HEK293 (cell line): ENCODE data around the gene STAC.

ENCODE experiments used
- CTCF ChIA-PET: fragments of 350-600 bp; formaldehyde crosslinking; extraction: SDS; loops from one replicate; lab custom pipeline; 2021; ENCODE audit warnings: antibody characterized with exemption; lab: Yijun Ruan, JAX
- POLR2A ChIA-PET: fragments of 300-600 bp; formaldehyde crosslinking; extraction: SDS; loops from one replicate; lab custom pipeline; 2020; ENCODE audit warnings: antibody characterized with exemption, inconsistent platforms; lab: Yijun Ruan, JAX
- H3K27ac ChIP-seq: fragments of 200-500 bp; sonication (Bioruptor generic); 2 replicates; pipeline ENCODE4 v1.5.1; 2014; ENCODE audit warnings: low read depth, low read length, control low read depth, inconsistent platforms; ENCODE audit errors: extremely low read depth
- H3K36me3 ChIP-seq, 2 experiments: fragments of 200-500 bp in 1 of 2; sonication (Bioruptor generic) in 1 of 2; 1 replicate in 1 of 2; 2 replicates in 1 of 2; pipeline ENCODE4 v1.5.1; 2014 to 2017; ENCODE audit warnings: inconsistent platforms in 2 of 2, low read length in 2 of 2; ENCODE audit not compliant: control insufficient read depth in 2 of 2, insufficient read depth in 1 of 2
- H3K4me1 ChIP-seq: fragments of 200-500 bp; sonication (Bioruptor generic); 2 replicates; pipeline ENCODE4 v1.5.1; 2014; ENCODE audit warnings: mild to moderate bottlenecking, low read length, inconsistent platforms; ENCODE audit not compliant: control insufficient read depth, insufficient read depth
- H3K4me3 ChIP-seq: 2 replicates; pipeline ENCODE4 v1.5.1; 2011; ENCODE audit warnings: low read depth, mild to moderate bottlenecking, control low read depth, low read length, moderate library complexity
- H3K9me3 ChIP-seq: fragments of 200-500 bp; sonication (Bioruptor generic); 2 replicates; pipeline ENCODE4 v1.5.1; 2014; ENCODE audit warnings: low read depth, low read length, inconsistent platforms; ENCODE audit not compliant: control insufficient read depth, insufficient read depth
- FEZF1 ChIP-seq: fragments of 450-650 bp; formaldehyde crosslinking; IDR thresholded peaks from 2 replicates; pipeline ENCODE4 v1.5.1; 2016; ENCODE audit warnings: missing biosample characterization, missing genetic modification characterization
- GLIS1 ChIP-seq: fragments of 450-650 bp; formaldehyde crosslinking; IDR thresholded peaks from 2 replicates; pipeline ENCODE4 v1.5.1; 2016; ENCODE audit warnings: missing biosample characterization, missing genetic modification characterization
- IKZF3 ChIP-seq: fragments of 450-650 bp; IDR thresholded peaks from 2 replicates; pipeline ENCODE4 v1.5.0; 2018; ENCODE audit warnings: missing biosample characterization, mild to moderate bottlenecking, missing genetic modification characterization, moderate library complexity
- OSR2 ChIP-seq: fragments of 450-650 bp; formaldehyde crosslinking; IDR thresholded peaks from 2 replicates; pipeline ENCODE4 v1.5.1; 2016; ENCODE audit warnings: missing biosample characterization, missing genetic modification characterization
- SCRT2 ChIP-seq: fragments of 450-650 bp; formaldehyde crosslinking; IDR thresholded peaks from 2 replicates; pipeline ENCODE4 v1.5.1; 2016; ENCODE audit warnings: missing biosample characterization, missing genetic modification characterization
- SP7 ChIP-seq: fragments of 450-650 bp; formaldehyde crosslinking; IDR thresholded peaks from 2 replicates; pipeline ENCODE4 v1.5.1; 2016; ENCODE audit warnings: missing biosample characterization, missing genetic modification characterization
- ZBTB1 ChIP-seq: fragments of 450-650 bp; formaldehyde crosslinking; IDR thresholded peaks from 2 replicates; pipeline ENCODE4 v1.5.1; 2016; ENCODE audit warnings: missing biosample characterization, missing genetic modification characterization
- ZBTB17 ChIP-seq: fragments of 450-650 bp; formaldehyde crosslinking; IDR thresholded peaks from 2 replicates; pipeline ENCODE4 v1.5.1; 2016; ENCODE audit warnings: missing biosample characterization, missing genetic modification characterization
- ZIC2 ChIP-seq: fragments of 450-650 bp; formaldehyde crosslinking; IDR thresholded peaks from 2 replicates; pipeline ENCODE4 v1.5.1; 2016; ENCODE audit warnings: missing biosample characterization, missing genetic modification characterization
- ZNF2 ChIP-seq: fragments of 450-650 bp; formaldehyde crosslinking; IDR thresholded peaks from 2 replicates; pipeline ENCODE4 v1.5.1; 2016; ENCODE audit warnings: missing biosample characterization, missing genetic modification characterization
- ZNF335 ChIP-seq: fragments of 450-650 bp; formaldehyde crosslinking; conservative IDR thresholded peaks from 2 replicates; pipeline ENCODE4 v1.5.1; 2016; ENCODE audit warnings: missing biosample characterization, missing genetic modification characterization
- ZNF366 ChIP-seq: fragments of 450-650 bp; formaldehyde crosslinking; conservative IDR thresholded peaks from 2 replicates; pipeline ENCODE4 v1.5.1; 2016; ENCODE audit warnings: missing biosample characterization, missing genetic modification characterization
- ZNF423 ChIP-seq: fragments of 450-650 bp; formaldehyde crosslinking; IDR thresholded peaks from 2 replicates; pipeline ENCODE4 v1.5.1; 2016; ENCODE audit warnings: missing biosample characterization, missing genetic modification characterization
- ZNF549 ChIP-seq: fragments of 450-650 bp; IDR thresholded peaks from 2 replicates; pipeline ENCODE4 v1.5.1; 2018; ENCODE audit warnings: missing biosample characterization, missing genetic modification characterization, mild to moderate bottlenecking, inconsistent platforms, moderate library complexity
- ZNF600 ChIP-seq: fragments of 450-650 bp; formaldehyde crosslinking; IDR thresholded peaks from 2 replicates; pipeline ENCODE4 v1.5.1; 2016; ENCODE audit warnings: missing biosample characterization, missing genetic modification characterization
- ZNF660 ChIP-seq: fragments of 450-650 bp; IDR thresholded peaks from 2 replicates; pipeline ENCODE4 v1.5.1; 2018; ENCODE audit warnings: missing biosample characterization, mild to moderate bottlenecking, missing genetic modification characterization
- ZNF664 ChIP-seq: fragments of 450-650 bp; formaldehyde crosslinking; IDR thresholded peaks from 2 replicates; pipeline ENCODE4 v1.5.1; 2016; ENCODE audit warnings: missing biosample characterization, missing genetic modification characterization
- ZNF843 ChIP-seq: fragments of 450-650 bp; formaldehyde crosslinking; IDR thresholded peaks from 2 replicates; pipeline ENCODE4 v1.5.1; 2016; ENCODE audit warnings: missing biosample characterization, missing genetic modification characterization
- TF ChIP-seq, protein P1 (sequence below): fragments of 450-650 bp; formaldehyde crosslinking; IDR thresholded peaks from 2 replicates; pipeline ENCODE4 v1.5.1; 2017; ENCODE audit warnings: missing biosample characterization, missing genetic modification characterization
- TF ChIP-seq, protein P2 (sequence below): fragments of 450-650 bp; formaldehyde crosslinking; IDR thresholded peaks from 2 replicates; pipeline ENCODE4 v1.5.1; 2017; ENCODE audit warnings: missing biosample characterization, missing genetic modification characterization

STAC gene

DNA sequence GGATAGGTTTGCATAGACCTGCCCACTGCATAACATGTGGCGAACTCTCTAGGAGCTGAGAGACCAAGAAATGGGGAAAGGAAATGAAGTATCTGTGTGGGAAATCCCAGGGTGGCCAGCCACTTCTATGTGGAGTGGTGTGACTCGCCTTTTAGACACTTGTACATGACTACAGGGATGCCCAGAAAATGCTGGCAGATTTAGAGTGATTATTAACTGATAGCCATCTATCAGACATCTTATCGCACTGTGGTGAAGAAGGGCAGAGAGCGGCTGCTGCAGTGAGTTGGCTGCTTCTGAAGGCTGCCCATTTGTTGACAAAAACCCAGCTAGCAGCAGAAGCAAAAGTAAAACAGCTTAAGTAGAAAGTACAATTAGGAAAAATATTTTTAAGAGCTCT lies 18.1 kb upstream of the STAC start:
- H3K27ac ChIP-seq: no peak overlapping the region; the same call in 1 of the 2 replicates
- 0 out of 2 replicates have a peak, but pooled peaks have one; percentile 24 for TF ChIP-seq ZNF549 (tag by site-specific recombination)
- TF ChIP-seq ZNF600: no peak
- no peak overlapping the region for H3K4me3 ChIP-seq
- ChIA-PET CTCF (interaction anchor here (1.2 kb wide), 1 partner anchor 26 kb away, joined by 3 read pairs; no protein-coding TSS in a partner anchor), POLR2A (no interaction called here)
- H3K4me1 ChIP-seq: peaks cover 3% of the 10 kb centered on the region; the same call in 1 of the 2 replicates
- H3K36me3 ChIP-seq: no peaks in the 10 kb centered on the region
- H3K9me3 ChIP-seq: no peaks in the 10 kb centered on the region

DNA sequence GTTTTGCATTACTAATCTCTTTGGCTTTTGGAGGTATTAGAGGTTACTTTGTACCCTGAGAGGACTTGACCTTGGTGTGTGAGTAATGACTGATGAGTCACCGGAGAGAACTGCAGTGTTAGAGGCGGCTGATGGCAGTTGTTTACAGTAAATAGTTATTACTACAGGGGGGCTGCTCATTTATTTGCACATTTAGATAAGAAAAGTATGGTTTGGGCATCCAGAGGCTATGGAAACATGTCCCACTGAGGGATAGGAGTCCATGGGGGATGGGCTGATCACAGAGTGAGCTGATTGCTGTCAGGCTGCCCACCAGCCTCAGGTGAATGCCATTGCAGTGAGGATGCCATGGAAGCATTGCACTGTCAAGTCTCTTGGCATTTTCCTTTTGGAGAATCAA lies 17.3 kb upstream of the STAC start:
- H3K27ac ChIP-seq: no peak overlapping the region
- TF ChIP-seq SCRT2 (tag by site-specific recombination) (0 out of 2 replicates have a peak, but pooled peaks have one; percentile 13), OSR2 (0 out of 2 replicates have a peak, but pooled peaks have one; percentile 13), ZBTB17 (tag by site-specific recombination) (peak; percentile 38; the same call in 1 of the 2 replicates), ZNF2 (tag by site-specific recombination) (no peak), ZNF423 (tag by site-specific recombination) (no peak), GLIS1 (peak; percentile 72), IKZF3 (tag by site-specific recombination) (peak; percentile 35; the same call in 1 of the 2 replicates), ZNF366 (tag by site-specific recombination) (peak; percentile 38; the same call in 1 of the 2 replicates), ZNF335 (0 out of 2 replicates have a peak, but pooled peaks have one; percentile 12), ZNF664 (tag by site-specific recombination) (no peak), FEZF1 (tag by site-specific recombination) (peak; percentile 85), ZNF660 (tag by site-specific recombination) (peak; percentile 61; the same call in 1 of the 2 replicates), ZIC2 (tag by site-specific recombination) (peak; percentile 63), ZBTB1 (tag by site-specific recombination) (no peak), ZNF843 (tag by site-specific recombination) (0 out of 2 replicates have a peak, but pooled peaks have one; percentile 32), SP7 (tag by site-specific recombination) (peak; percentile 92)
- TF ChIP-seq, protein P1, sequence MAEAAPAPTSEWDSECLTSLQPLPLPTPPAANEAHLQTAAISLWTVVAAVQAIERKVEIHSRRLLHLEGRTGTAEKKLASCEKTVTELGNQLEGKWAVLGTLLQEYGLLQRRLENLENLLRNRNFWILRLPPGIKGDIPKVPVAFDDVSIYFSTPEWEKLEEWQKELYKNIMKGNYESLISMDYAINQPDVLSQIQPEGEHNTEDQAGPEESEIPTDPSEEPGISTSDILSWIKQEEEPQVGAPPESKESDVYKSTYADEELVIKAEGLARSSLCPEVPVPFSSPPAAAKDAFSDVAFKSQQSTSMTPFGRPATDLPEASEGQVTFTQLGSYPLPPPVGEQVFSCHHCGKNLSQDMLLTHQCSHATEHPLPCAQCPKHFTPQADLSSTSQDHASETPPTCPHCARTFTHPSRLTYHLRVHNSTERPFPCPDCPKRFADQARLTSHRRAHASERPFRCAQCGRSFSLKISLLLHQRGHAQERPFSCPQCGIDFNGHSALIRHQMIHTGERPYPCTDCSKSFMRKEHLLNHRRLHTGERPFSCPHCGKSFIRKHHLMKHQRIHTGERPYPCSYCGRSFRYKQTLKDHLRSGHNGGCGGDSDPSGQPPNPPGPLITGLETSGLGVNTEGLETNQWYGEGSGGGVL (tag by site-specific recombination): peak; percentile 58
- TF ChIP-seq, protein P2, sequence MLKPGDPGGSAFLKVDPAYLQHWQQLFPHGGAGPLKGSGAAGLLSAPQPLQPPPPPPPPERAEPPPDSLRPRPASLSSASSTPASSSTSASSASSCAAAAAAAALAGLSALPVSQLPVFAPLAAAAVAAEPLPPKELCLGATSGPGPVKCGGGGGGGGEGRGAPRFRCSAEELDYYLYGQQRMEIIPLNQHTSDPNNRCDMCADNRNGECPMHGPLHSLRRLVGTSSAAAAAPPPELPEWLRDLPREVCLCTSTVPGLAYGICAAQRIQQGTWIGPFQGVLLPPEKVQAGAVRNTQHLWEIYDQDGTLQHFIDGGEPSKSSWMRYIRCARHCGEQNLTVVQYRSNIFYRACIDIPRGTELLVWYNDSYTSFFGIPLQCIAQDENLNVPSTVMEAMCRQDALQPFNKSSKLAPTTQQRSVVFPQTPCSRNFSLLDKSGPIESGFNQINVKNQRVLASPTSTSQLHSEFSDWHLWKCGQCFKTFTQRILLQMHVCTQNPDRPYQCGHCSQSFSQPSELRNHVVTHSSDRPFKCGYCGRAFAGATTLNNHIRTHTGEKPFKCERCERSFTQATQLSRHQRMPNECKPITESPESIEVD: peak; percentile 20; the same call in 1 of the 2 replicates
- TF ChIP-seq, all 188 proteins: peak for 14
- Histone ChIP-seq H3K4me1 (peaks cover 3% of the 10 kb centered on the region; the same call in 1 of the 2 replicates), H3K4me3 (no peak overlapping the region), H3K9me3 (no peaks in the 10 kb centered on the region), H3K36me3 (no peaks in the 10 kb centered on the region)
- ChIA-PET CTCF (interaction anchor here (1.2 kb wide), 1 partner anchor 27 kb away, joined by 3 read pairs; no protein-coding TSS in a partner anchor), POLR2A (interaction anchor here (1.5 kb wide), 1 partner anchor 18 kb away, joined by 7 read pairs; the partner anchor contains the start of gene STAC)
